PC-3 (cell line): ENCODE results near the gene PZP. TPM values are rescaled to one million over a fixed set of nuclear protein-coding genes. Genes with fewer than 3 reads are reported as not detected.

Source experiments
- ATAC-seq: fragments of 200-7000 bp; cut with Tn5 transposase; 2 replicates; pipeline ENCODE4 v1.9.1; 2020; ENCODE audit warnings: mild to moderate bottlenecking, moderate library complexity
- BruUV-seq: library from RNA; stranded (reverse); fragments of 400-500 nt; replicated peaks from 2 replicates; lab custom pipeline; 2021; lab: Mats Ljungman, UMichigan
- CTCF ChIA-PET: fragments of 300-600 bp; sonication (Branson Sonifier 250); formaldehyde crosslinking; loops from one replicate; lab custom pipeline; 2022; ENCODE audit warnings: antibody characterized with exemption; lab: Charles Lee
- POLR2A ChIA-PET: fragments of 300-600 bp; sonication (Branson Sonifier 250); formaldehyde crosslinking; loops from one replicate; lab custom pipeline; 2022; ENCODE audit warnings: antibody characterized with exemption; ENCODE audit not compliant: unreplicated experiment; lab: Charles Lee
- DNase-seq: peaks from one replicate; pipeline ENCODE4 v3.0.0-alpha.2; 2015
- H2AFZ ChIP-seq: fragments of 300-600 bp; sonication (generic); 2 replicates; pipeline ENCODE4 v1.6.0; 2016; ENCODE audit warnings: antibody characterized with exemption, low read length
- H3F3A ChIP-seq: fragments of 300-600 bp; sonication (generic); one replicate; pipeline ENCODE4 v1.6.0; 2017; ENCODE audit warnings: antibody characterized with exemption, low read length, control low read depth, mild to moderate bottlenecking; ENCODE audit not compliant: unreplicated experiment
- H3K27ac ChIP-seq: fragments of 300-600 bp; sonication (generic); 2 replicates; pipeline ENCODE4 v1.5.1; 2016; ENCODE audit warnings: mild to moderate bottlenecking, low read length
- H3K27me3 ChIP-seq: fragments of 300-600 bp; sonication (generic); 2 replicates; pipeline ENCODE4 v1.6.1; 2016; ENCODE audit warnings: low read length, mixed read lengths
- H3K36me3 ChIP-seq: fragments of 300-600 bp; sonication (generic); 2 replicates; pipeline ENCODE4 v1.6.1; 2016; ENCODE audit warnings: low read depth, mixed run types, low read length, mixed read lengths
- H3K4me1 ChIP-seq: fragments of 300-600 bp; sonication (generic); 2 replicates; pipeline ENCODE4 v1.5.1; 2016; ENCODE audit warnings: low read length; ENCODE audit not compliant: insufficient read depth
- H3K4me2 ChIP-seq: fragments of 300-600 bp; sonication (generic); 2 replicates; pipeline ENCODE4 v1.6.0; 2016; ENCODE audit warnings: low read length
- H3K4me3 ChIP-seq: fragments of 300-600 bp; sonication (generic); 2 replicates; pipeline ENCODE4 v1.5.1; 2016; ENCODE audit warnings: mild to moderate bottlenecking, low read length, mixed read lengths
- H3K79me2 ChIP-seq: fragments of 300-600 bp; sonication (generic); 2 replicates; pipeline ENCODE4 v1.6.1; 2017; ENCODE audit warnings: low read length, mixed read lengths
- H3K9ac ChIP-seq: fragments of 300-600 bp; sonication (generic); 2 replicates; pipeline ENCODE4 v1.6.0; 2016; ENCODE audit warnings: mild to moderate bottlenecking, low read length
- H3K9me2 ChIP-seq: fragments of 300-600 bp; sonication (generic); replicated peaks from 2 replicates; pipeline ENCODE4 v1.6.1; 2016; ENCODE audit warnings: mixed run types, low read length, mixed read lengths
- H3K9me3 ChIP-seq: fragments of 300-600 bp; sonication (generic); 2 replicates; pipeline ENCODE4 v1.6.1; 2016; ENCODE audit warnings: low read length, mixed read lengths
- H4K20me1 ChIP-seq: fragments of 300-600 bp; sonication (generic); 2 replicates; pipeline ENCODE4 v1.6.1; 2016; ENCODE audit warnings: low read length, mixed read lengths
- CTCF ChIP-seq: fragments of 300-600 bp; sonication (generic); conservative IDR thresholded peaks from 2 replicates; pipeline ENCODE4 v1.5.1; 2017; ENCODE audit warnings: antibody characterized with exemption, low read depth, mild to moderate bottlenecking, low read length
- EZH2 ChIP-seq: fragments of 300-600 bp; sonication (generic); IDR thresholded peaks from one replicate; pipeline ENCODE4 v1.6.1; 2017; ENCODE audit warnings: antibody characterized with exemption, mild to moderate bottlenecking, low read length; ENCODE audit not compliant: unreplicated experiment
- EZH2phosphoT487 ChIP-seq: fragments of 300-600 bp; sonication (generic); IDR thresholded peaks from 2 replicates; pipeline ENCODE4 v1.6.1; 2018; ENCODE audit warnings: mild to moderate bottlenecking, antibody characterized with exemption, low read length, borderline replicate concordance
- intact Hi-C: fragments of 100-400 bp; cut with micrococcal nuclease; formaldehyde crosslinking; loops from 2 replicates; pipeline ENCODE4 v1.9.0; 2023
- total RNA-seq: library from RNA; depleted of rRNA; stranded (reverse); fragments of >200 nt; gene quantifications from 2 replicates; pipeline ENCODE4 v1.2.3, GENCODE V29; 2014

PZP gene
- total RNA-seq, 1 experiment from 2014 or later = not detected

GRCh38 chr12:9115731-9116559 lies 92.2 kb downstream of the PZP start, which contains the start of gene A2M:
Gene A2M, minus strand, starts transcription at chr12:9115919. Its CDS starts 70 bp downstream, at chr12:9115849.
- no peak within 1 kb of the TSS for H3K4me2 ChIP-seq
- no peak within 1 kb of the TSS for H3K27ac ChIP-seq
- H3K36me3 ChIP-seq = no peaks in the 10 kb centered on the region
- H3K79me2 ChIP-seq = no peaks in the 10 kb centered on the region
- no peaks in the 10 kb centered on the region for H4K20me1 ChIP-seq
- BruUV-seq = no TSS peak
- no peaks in the 10 kb centered on the region for H3F3A ChIP-seq
- DNase-seq (no peak), ATAC-seq (no peak)
- intact Hi-C loops = no loop called here
- no peaks in the 10 kb centered on the region for H3K4me1 ChIP-seq
- H3K9me3 ChIP-seq = no peaks in the 10 kb centered on the region
- peaks cover 57% of the 10 kb centered on the region for H3K27me3 ChIP-seq
- ChIA-PET CTCF (no interaction called here), POLR2A (no interaction called here)
- no peaks in the 10 kb centered on the region for H3K9me2 ChIP-seq
- no peak within 1 kb of the TSS for H3K9ac ChIP-seq
- TF ChIP-seq EZH2 = no peak
- TF ChIP-seq CTCF = no peak
- TF ChIP-seq EZH2phosphoT487 = no peak
- H2AFZ ChIP-seq = no peak within 1 kb of the TSS
- H3K4me3 ChIP-seq = no peak within 1 kb of the TSS

GRCh38 chr12:9114946-9115345 lies 93.2 kb downstream of the PZP start:
- H3K9me2 ChIP-seq = no peaks in the 10 kb centered on the region
- H2AFZ ChIP-seq = no peak overlapping the region
- BruUV-seq = no TSS peak
- no peak overlapping the region for H3K4me3 ChIP-seq
- no peaks in the 10 kb centered on the region for H3K79me2 ChIP-seq
- no peak overlapping the region for H3K9ac ChIP-seq
- no peak for ATAC-seq
- H3K4me1 ChIP-seq = no peaks in the 10 kb centered on the region
- no peaks in the 10 kb centered on the region for H3K9me3 ChIP-seq
- peaks cover 49% of the 10 kb centered on the region for H3K27me3 ChIP-seq
- H3K4me2 ChIP-seq = no peak overlapping the region
- H3K27ac ChIP-seq = no peak overlapping the region
- no peak for DNase-seq
- ChIA-PET POLR2A (no interaction called here), CTCF (no interaction called here)
- H4K20me1 ChIP-seq = no peaks in the 10 kb centered on the region
- TF ChIP-seq EZH2 (no peak), CTCF (no peak), EZH2phosphoT487 (no peak)
- H3K36me3 ChIP-seq = no peaks in the 10 kb centered on the region
- intact Hi-C loops = no loop called here
- H3F3A ChIP-seq = no peaks in the 10 kb centered on the region

GRCh38 chr12:9113987-9114309 lies 94.2 kb downstream of the PZP start:
- intact Hi-C loops = no loop called here
- no peak overlapping the region for H3K27ac ChIP-seq
- ATAC-seq (no peak), DNase-seq (no peak)
- no peaks in the 10 kb centered on the region for H4K20me1 ChIP-seq
- no peak overlapping the region for H3K4me2 ChIP-seq
- H3F3A ChIP-seq = no peaks in the 10 kb centered on the region
- no peaks in the 10 kb centered on the region for H3K36me3 ChIP-seq
- no peak for TF ChIP-seq EZH2phosphoT487
- TF ChIP-seq EZH2 = no peak
- TF ChIP-seq CTCF = no peak
- no peaks in the 10 kb centered on the region for H3K9me2 ChIP-seq
- no TSS peak for BruUV-seq
- ChIA-PET CTCF (no interaction called here), POLR2A (no interaction called here)
- H2AFZ ChIP-seq = no peak overlapping the region
- no peak overlapping the region for H3K9ac ChIP-seq
- H3K9me3 ChIP-seq = no peaks in the 10 kb centered on the region
- H3K4me1 ChIP-seq = no peaks in the 10 kb centered on the region
- no peak overlapping the region for H3K4me3 ChIP-seq
- peaks cover 45% of the 10 kb centered on the region for H3K27me3 ChIP-seq
- H3K79me2 ChIP-seq = no peaks in the 10 kb centered on the region
